HG03045 (cell line): Measurements from ENCODE around the gene CHERP.
"Not testable (repeated sequence)": the region's sequence is repeated elsewhere in the genome, so short reads cannot be mapped to it uniquely, and the experiment has no call there.

ENCODE experiments used
- ATAC-seq: cut with Tn5 transposase; IDR thresholded peaks from one replicate; pipeline ENCODE4 v1.9.1; 2021; ENCODE audit warnings: mild to moderate bottlenecking, moderate library complexity; ENCODE audit not compliant: unreplicated experiment

The CHERP gene

GRCh38 chr19:16521715-16522289 is 20.4 kb downstream of the CHERP start:
- ATAC-seq: no peak

GRCh38 chr19:16520986-16521624 is 21.1 kb downstream of the CHERP start:
- no peak for ATAC-seq

- no peak for ATAC-seq
Observed at GRCh38 chr19:16520074-16520973, 21.9 kb downstream of the CHERP start.

- ATAC-seq: no peak
Observed at GRCh38 chr19:16519230-16519687, 23.0 kb downstream of the CHERP start.

GRCh38 chr19:16518483-16519229 is 23.6 kb downstream of the CHERP start:
- ATAC-seq: no peak

GRCh38 chr19:16518061-16518460 is 24.2 kb downstream of the CHERP start:
- ATAC-seq: no peak

GRCh38 chr19:16516923-16517610 is 25.2 kb downstream of the CHERP start:
- no peak for ATAC-seq

GRCh38 chr19:16516381-16516780 is 25.9 kb downstream of the CHERP start:
- no peak for ATAC-seq

- ATAC-seq: no peak
Observed at GRCh38 chr19:16514383-16515019, 27.7 kb downstream of the CHERP start.

- ATAC-seq: not testable (repeated sequence)
Observed at GRCh38 chr19:16512611-16513010, 29.6 kb downstream of the CHERP start.

- ATAC-seq: no peak
Observed at GRCh38 chr19:16509141-16510061, 32.8 kb downstream of the CHERP start.

- no peak for ATAC-seq
Observed at GRCh38 chr19:16508546-16508945, 33.7 kb downstream of the CHERP start.

- no peak for ATAC-seq
Observed at GRCh38 chr19:16506961-16507360, 35.3 kb downstream of the CHERP start.

- ATAC-seq: not testable (repeated sequence)
Observed at GRCh38 chr19:16506161-16506560, 36.1 kb downstream of the CHERP start.

- no peak for ATAC-seq
Observed at GRCh38 chr19:16504271-16504670, 38.0 kb downstream of the CHERP start.

- ATAC-seq: no peak
Observed at GRCh38 chr19:16497837-16498236, 44.4 kb downstream of the CHERP start.

- no peak for ATAC-seq
Observed at GRCh38 chr19:16497042-16497441, 45.2 kb downstream of the CHERP start.

- ATAC-seq: no peak
Observed at GRCh38 chr19:16496613-16496983, 45.6 kb downstream of the CHERP start.
